ENCODE data around the gene AFF3.

The AFF3 gene

DNA sequence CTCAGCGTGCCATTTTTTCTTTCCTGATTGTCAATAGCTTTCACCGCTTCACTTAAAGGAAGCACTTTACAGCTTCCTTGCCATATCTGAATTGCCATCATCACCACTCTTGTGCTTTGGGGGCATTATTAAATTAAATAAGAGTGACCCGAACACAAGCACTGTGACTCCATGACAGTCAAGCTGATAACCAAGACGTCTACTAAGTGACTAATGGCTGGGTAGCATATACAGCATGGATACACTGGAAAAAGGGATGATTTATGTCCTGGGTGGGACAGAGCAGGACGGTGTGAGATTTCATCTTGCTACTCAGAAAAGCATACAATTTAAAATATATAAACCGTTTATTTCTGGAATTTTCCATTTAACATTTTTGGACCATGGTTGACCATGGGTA, 24.3 kb upstream of the AFF3 start:
- no peak for TF ChIP-seq YY1 (IDR thresholded peaks at IDR 0.05; ENCODE audit: low read depth)

- TF ChIP-seq TAF1 (IDR thresholded peaks at IDR 0.05; ENCODE audit: low read depth) (no peak), ZBTB7A (IDR thresholded peaks at IDR 0.05; ENCODE audit: low read depth) (no peak), EGR1 (IDR thresholded peaks at IDR 0.05) (no peak), FOXM1 (IDR thresholded peaks at IDR 0.05; ENCODE audit: borderline replicate concordance, low read depth) (no peak), NFIC (IDR thresholded peaks at IDR 0.05) (no peak), MAX (IDR thresholded peaks at IDR 0.05) (no peak), CREB1 (IDR thresholded peaks at IDR 0.05; ENCODE audit: low read depth) (no peak), YY1 (IDR thresholded peaks at IDR 0.05; ENCODE audit: low read depth) (no peak), RAD21 (IDR thresholded peaks at IDR 0.05; ENCODE audit: low read depth) (no peak), EP300 (IDR thresholded peaks at IDR 0.05; ENCODE audit: borderline replicate concordance) (no peak), TCF12 (IDR thresholded peaks at IDR 0.05; ENCODE audit: low read depth) (no peak), TEAD4 (IDR thresholded peaks at IDR 0.05) (no peak), CEBPB (IDR thresholded peaks at IDR 0.05) (no peak)
- TF ChIP-seq, protein P1, sequence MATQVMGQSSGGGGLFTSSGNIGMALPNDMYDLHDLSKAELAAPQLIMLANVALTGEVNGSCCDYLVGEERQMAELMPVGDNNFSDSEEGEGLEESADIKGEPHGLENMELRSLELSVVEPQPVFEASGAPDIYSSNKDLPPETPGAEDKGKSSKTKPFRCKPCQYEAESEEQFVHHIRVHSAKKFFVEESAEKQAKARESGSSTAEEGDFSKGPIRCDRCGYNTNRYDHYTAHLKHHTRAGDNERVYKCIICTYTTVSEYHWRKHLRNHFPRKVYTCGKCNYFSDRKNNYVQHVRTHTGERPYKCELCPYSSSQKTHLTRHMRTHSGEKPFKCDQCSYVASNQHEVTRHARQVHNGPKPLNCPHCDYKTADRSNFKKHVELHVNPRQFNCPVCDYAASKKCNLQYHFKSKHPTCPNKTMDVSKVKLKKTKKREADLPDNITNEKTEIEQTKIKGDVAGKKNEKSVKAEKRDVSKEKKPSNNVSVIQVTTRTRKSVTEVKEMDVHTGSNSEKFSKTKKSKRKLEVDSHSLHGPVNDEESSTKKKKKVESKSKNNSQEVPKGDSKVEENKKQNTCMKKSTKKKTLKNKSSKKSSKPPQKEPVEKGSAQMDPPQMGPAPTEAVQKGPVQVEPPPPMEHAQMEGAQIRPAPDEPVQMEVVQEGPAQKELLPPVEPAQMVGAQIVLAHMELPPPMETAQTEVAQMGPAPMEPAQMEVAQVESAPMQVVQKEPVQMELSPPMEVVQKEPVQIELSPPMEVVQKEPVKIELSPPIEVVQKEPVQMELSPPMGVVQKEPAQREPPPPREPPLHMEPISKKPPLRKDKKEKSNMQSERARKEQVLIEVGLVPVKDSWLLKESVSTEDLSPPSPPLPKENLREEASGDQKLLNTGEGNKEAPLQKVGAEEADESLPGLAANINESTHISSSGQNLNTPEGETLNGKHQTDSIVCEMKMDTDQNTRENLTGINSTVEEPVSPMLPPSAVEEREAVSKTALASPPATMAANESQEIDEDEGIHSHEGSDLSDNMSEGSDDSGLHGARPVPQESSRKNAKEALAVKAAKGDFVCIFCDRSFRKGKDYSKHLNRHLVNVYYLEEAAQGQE (IDR thresholded peaks at IDR 0.05; ENCODE audit: low read depth) = no peak
- TF ChIP-seq, protein P2, sequence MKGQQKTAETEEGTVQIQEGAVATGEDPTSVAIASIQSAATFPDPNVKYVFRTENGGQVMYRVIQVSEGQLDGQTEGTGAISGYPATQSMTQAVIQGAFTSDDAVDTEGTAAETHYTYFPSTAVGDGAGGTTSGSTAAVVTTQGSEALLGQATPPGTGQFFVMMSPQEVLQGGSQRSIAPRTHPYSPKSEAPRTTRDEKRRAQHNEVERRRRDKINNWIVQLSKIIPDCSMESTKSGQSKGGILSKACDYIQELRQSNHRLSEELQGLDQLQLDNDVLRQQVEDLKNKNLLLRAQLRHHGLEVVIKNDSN (IDR thresholded peaks at IDR 0.05) = no peak
Measured at GRCh38 chr2:100163605-100164004, 21.2 kb upstream of the AFF3 start.

DNA sequence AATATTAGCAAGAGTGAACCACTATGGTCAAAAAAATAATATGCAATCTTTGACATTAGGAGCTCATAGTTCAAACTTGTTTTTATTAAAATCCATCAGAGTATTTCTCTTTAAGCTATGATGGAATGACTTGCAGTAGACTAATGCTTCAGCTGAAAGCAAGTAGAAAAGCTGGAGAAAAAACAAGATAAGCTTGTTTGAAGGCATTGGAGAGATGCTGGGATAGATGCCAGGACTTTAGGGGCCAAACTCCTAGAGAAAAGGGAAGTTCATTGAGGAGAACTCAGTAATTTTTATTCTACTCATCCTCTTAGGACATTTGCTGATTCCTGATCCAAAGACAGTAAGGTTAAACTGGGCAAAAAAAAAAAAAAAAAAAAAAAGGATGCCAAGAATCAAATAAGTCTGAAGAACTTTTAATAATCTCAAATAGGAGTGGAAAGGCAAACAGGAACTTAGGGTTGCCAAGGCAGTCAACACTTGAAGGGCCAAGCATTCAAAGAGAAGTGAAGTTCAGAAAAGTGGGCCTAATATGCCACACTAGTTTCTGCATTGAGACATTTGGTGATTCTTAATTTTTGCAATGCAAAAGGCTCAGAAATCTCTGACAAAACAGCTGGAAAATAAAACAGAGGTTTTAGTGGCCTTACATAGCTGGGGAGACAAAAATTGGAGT, 19.7 kb upstream of the AFF3 start:
- TF ChIP-seq MAX (IDR thresholded peaks at IDR 0.05) (no peak), RAD21 (IDR thresholded peaks at IDR 0.05; ENCODE audit: low read depth) (no peak), TCF12 (IDR thresholded peaks at IDR 0.05; ENCODE audit: low read depth) (no peak), TAF1 (IDR thresholded peaks at IDR 0.05; ENCODE audit: low read depth) (no peak), YY1 (IDR thresholded peaks at IDR 0.05; ENCODE audit: low read depth) (no peak), CEBPB (IDR thresholded peaks at IDR 0.05) (no peak), FOXM1 (IDR thresholded peaks at IDR 0.05; ENCODE audit: borderline replicate concordance, low read depth) (no peak)
- TF ChIP-seq, protein P1 (IDR thresholded peaks at IDR 0.05; ENCODE audit: low read depth) = no peak
- TF ChIP-seq, protein P2 (IDR thresholded peaks at IDR 0.05) = no peak

GRCh38 chr2:100160396-100160795, 18.0 kb upstream of the AFF3 start:
- no peak for TF ChIP-seq EP300 (IDR thresholded peaks at IDR 0.05; ENCODE audit: borderline replicate concordance)
- TF ChIP-seq RAD21 (IDR thresholded peaks at IDR 0.05; ENCODE audit: low read depth) = no peak
- TF ChIP-seq YY1 (IDR thresholded peaks at IDR 0.05; ENCODE audit: low read depth) = no peak
- TF ChIP-seq TAF1 (IDR thresholded peaks at IDR 0.05; ENCODE audit: low read depth) = no peak
- TF ChIP-seq, protein P2 (IDR thresholded peaks at IDR 0.05) = no peak
- no peak for TF ChIP-seq CREB1 (IDR thresholded peaks at IDR 0.05; ENCODE audit: low read depth)
- no peak for TF ChIP-seq NFIC (IDR thresholded peaks at IDR 0.05)
- TF ChIP-seq FOXM1 (IDR thresholded peaks at IDR 0.05; ENCODE audit: borderline replicate concordance, low read depth) = no peak
- no peak for TF ChIP-seq ZBTB7A (IDR thresholded peaks at IDR 0.05; ENCODE audit: low read depth)
- no peak for TF ChIP-seq CEBPB (IDR thresholded peaks at IDR 0.05)

- no peak for TF ChIP-seq MAX (IDR thresholded peaks at IDR 0.05)
- no peak for TF ChIP-seq NFIC (IDR thresholded peaks at IDR 0.05)
- TF ChIP-seq CEBPB (IDR thresholded peaks at IDR 0.05) = no peak
- no peak for TF ChIP-seq FOXM1 (IDR thresholded peaks at IDR 0.05; ENCODE audit: borderline replicate concordance, low read depth)
- TF ChIP-seq, protein P1 (IDR thresholded peaks at IDR 0.05; ENCODE audit: low read depth) = no peak
- TF ChIP-seq EGR1 (IDR thresholded peaks at IDR 0.05) = no peak
- no peak for TF ChIP-seq ZBTB7A (IDR thresholded peaks at IDR 0.05; ENCODE audit: low read depth)
- TF ChIP-seq TAF1 (IDR thresholded peaks at IDR 0.05; ENCODE audit: low read depth) = no peak
- TF ChIP-seq TCF12 (IDR thresholded peaks at IDR 0.05; ENCODE audit: low read depth) = no peak
- TF ChIP-seq TEAD4 (IDR thresholded peaks at IDR 0.05) = no peak
Measured at GRCh38 chr2:100151310-100151709, 8.9 kb upstream of the AFF3 start.

Measured in Ishikawa (cell line).